Fibroblast of gingiva (primary cell): ENCODE measurements around the gene AADAC.
"Not testable (repeated sequence)": the region's sequence is repeated elsewhere in the genome, so short reads cannot be mapped to it uniquely, and the experiment has no call there.

Source experiments
- DNase-seq: peaks from one replicate; pipeline ENCODE4 v3.0.0-alpha.2; 2011; ENCODE audit warnings: low read depth

The AADAC gene

DNA sequence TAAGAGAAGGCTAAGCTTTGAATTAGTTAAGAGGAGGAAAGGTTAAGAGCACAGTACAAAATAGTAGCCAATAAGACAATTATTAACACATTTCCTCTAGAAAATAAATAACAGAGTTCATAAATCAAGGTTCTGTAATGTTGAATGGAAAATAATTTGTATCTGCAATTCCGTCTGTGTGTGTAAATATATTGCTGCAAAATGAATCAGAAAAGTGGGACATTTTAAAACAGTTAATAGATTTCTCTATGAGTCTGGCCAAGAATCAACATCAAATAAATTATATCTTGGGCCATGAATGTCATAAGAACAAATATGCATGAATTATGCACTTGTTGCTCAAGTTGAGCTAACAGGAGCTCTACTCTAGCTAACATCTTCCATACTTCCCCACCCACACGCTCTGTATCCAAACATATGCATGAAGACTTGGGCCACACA, 45.3 kb downstream of the AADAC start:
- DNase-seq = no peak

DNA sequence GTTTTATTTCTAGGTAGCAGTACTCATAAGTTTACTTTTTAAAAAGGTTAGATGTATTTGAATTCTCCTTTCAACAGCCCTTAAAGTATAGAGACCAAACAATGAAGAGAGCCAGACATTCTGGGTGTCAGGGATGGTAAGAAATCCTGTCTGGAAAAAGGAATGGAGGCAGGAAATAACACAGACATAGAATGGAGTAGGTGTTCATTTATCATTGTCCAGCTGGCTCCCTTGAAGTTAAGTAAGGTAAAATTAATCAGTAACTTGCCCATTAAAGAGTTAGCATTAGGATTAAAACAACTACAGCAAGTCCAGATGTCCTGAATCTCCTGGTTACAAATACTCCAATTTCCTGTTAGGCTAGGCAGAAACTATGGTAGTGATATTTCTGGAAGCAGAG, 46.0 kb downstream of the AADAC start:
- no peak for DNase-seq

DNA sequence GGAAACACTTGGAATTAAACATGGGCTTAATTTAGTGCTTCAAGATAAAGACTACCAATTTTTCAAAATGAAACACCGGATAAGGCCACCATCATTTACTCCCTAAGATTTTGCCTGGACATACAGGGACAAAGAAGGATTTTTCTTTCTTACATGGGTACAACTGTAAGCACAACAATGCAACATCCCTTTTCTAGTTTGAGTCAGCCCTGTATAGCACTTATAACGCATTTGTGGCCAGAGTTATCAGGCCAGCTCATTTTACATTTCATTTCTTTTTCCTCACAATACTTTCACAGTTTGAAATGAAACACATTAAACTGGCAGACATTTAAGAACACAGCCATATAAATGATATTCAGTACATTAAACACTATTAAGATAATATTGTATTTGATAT, 49.7 kb downstream of the AADAC start:
- DNase-seq = no peak

DNA sequence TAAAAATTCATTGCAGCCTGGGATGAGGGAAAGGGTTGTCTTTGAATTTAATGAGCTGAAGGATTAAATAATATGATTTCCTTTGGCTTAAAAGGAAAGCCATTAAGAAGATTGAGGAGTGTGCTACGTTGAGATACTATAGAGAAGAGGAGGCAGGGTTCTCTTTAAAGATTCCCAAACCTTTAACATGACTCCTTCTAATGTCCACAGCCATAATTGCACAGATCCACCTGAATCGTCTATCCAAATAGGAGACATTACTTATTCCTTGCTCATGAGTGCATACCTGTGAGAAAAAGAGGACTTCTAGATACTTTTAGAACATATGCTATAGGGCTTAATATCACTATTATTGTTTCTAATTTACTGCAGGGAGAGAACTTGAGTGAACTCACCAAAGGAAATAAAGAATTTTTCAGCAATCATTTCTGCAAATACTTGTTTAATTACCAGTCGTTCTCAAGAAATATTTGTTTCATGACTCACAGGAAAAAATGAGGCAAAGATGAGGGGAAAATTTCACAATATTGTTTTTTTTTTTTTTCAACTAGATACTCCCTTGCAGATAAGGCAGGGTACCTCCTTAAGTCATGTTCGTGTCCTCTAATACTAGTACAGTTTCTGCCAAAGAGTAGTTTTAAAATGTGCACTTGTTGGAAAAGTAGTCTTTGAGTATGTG, 50.6 kb downstream of the AADAC start:
- peak; percentile 72 for DNase-seq

DNA sequence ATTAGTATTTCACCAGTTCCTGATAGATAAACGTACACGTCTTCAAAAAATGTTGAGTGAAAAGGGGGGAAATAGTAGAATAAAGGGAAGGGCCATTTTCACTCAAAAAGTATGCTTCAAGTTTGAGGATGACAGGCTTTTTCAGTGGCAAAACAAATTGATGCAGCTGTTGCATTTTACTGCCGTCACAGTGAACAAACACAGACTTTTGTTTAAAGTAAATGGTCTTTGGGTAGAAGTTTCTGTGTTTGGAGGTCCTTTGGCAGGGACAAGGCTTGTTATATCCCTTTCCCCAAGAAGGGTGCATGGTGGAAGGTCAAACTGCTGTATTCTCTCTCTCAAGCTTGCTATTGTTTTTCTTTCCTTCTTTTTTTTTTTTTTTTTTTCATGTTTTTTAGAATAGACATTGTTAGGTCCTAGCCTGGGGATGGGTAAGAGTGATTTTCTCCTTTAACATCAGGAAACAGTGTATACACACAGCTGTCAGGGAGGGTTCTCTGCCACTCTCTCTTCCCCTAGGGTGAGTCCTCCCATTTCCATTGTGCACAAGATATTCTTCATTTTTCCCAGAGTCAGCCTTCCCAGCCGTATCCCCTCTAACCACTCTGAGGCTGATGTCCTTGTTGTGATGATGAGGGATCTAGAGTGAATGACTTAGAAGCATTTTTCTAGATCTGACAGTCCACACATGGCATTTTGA, 52.9 kb downstream of the AADAC start:
- no peak for DNase-seq

DNA sequence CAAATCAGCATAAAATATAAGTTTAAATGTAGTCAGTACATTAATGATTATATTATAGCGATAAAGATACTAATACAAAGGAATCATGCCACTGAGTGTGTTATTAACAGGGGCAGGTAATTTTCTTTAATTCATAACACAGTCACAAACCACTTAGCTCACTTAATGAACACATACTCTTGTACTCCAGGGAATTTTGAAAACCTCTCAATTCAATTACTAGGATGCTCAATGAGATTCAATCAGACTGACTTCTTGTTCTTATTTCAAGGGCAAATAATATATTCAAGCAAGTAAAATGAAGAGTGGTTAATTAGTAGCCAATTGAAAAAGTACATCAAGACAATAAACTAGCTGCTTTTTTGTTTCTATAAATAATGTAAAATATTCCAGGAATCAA, 53.8 kb downstream of the AADAC start:
- DNase-seq = no peak

DNA sequence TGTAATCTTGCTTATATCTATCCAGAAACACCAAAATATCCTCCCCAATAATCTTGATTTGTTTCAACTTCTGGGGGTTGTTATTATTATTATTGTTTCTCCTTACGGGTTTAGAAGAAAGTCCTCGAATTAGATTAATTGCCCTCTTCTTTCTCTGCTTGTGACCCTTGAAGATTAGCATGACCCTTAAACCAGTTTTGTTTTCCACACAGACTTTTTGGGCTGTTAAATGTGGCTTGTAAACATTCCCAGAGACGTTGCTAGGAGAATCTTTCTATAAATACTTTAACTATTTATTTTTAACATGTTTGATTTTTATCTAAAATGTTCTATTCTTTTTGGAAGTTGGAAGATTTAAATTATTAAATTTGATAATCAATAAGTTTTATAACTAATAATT, 55.3 kb downstream of the AADAC start:
- no peak for DNase-seq

DNA sequence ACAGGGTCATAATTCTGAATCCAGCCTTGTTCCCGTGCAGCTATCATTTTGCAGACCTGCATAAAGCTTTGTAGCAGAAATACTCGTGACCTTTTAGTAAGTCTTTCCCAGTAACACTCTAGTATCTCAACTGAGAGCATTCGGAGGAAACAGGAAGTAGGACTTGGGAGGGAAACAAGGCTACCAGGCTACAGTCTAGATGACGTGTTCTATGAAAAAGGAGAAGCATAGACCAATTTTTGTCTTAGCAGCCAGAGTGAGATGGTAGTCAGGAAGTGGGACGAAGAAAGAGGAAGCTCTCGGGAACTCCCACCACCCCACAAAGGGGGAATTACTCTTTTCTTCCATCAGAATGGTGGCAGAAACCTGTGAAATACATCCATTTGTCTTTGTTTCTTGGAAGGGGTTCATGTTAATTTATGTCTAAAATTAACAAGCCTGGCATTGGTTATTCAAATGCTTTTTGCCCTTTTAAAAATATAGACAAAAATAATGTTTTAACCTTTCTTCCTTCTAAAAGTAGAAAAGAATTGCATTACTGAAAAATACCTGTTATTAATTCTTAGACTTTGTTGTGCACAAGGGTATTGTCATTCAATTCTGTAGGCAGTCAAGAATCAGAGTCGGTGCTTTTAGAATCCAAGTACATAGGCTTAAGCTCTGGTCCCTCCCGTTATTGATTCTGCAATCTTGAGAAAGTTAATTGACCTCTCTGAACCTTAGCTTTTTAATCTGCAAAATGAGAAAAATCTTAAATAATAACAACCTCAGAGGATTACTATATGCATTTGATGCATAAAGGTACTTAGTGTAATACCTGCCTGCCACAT, 57.9 kb downstream of the AADAC start:
- DNase-seq = no peak

DNA sequence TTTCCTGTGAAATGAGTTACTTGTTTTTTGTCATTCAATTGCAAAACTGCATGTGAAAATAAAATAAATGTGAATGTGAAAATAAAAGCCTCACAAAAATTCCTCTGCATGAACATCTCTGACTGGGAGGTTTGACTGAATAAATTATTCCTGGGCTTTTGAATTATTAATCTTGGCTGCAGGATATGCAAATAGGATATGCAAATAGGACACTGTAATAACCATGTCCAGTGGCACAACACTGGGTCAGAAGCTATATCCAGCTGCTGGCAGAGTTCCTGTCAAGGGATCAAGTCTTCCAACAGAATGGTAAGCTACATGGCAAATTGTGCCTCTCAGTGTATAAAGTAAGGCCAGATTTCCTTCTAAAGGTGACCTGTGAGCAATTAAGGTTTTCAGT, 59.5 kb downstream of the AADAC start, which contains the start of gene SUCNR1:
Gene SUCNR1, plus strand, starts transcription at position 246 of the 400 bp plus-strand sequence. CDS start 6,250 bp downstream, outside the sequence.
- no peak for DNase-seq

DNA sequence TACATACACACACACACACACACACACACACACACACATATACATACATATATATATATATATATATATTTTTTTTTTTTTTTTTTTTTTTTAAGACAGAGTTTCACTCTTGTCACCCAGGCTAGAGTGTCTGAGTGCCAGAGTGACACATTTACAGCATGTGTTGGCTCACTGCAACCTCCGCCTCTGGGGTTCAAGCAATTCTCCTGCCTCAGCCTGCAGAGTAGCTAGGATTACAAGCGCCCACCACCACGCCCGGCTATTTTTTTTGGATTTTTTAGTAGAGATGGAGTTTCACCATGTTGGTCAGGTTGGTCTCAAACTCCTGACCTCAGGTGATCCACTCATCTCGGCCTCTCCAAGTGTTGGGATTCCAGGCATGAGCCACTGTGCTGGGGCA, 60.2 kb downstream of the AADAC start:
- DNase-seq = not testable (repeated sequence)

DNA sequence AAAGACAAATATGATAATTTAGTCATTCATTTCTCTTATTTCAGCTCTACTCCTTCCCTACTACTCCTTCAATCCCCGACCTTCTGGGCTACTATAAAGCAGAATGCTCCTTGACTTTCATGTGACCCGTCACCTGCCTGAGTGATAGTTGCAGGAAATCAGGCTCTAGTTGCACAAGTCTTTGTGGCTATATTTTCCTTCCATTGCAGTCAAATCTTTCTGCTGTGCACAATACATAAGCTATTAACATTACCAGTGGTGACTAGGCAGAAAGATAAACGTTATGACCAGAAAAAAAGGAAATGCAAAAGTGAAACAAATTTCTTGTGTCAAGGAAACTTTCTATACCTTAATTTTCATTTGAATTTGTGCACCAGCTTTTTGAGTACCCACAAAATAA, 61.8 kb downstream of the AADAC start:
- DNase-seq = no peak

DNA sequence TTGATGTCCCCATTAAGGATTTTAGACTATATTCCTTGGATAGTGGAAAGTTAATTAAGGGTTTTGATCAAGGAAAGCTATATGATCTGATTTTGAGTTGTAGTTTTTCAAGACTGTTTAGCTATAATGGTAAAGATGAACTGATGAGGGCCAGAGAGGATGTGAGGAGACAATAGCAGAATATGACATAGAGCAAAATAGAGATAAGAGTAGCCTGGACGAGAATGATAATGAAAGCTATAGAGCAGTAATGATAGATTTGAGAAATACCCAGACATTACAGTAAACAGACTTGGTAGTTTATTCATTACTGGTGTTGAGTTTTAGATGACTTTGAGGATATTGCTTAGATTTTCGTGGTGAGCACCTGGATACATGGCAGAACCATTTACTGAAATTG, 63.4 kb downstream of the AADAC start:
- no peak for DNase-seq
